ENCODE measurements around the gene KLHL30.

Gene KLHL30

DNA sequence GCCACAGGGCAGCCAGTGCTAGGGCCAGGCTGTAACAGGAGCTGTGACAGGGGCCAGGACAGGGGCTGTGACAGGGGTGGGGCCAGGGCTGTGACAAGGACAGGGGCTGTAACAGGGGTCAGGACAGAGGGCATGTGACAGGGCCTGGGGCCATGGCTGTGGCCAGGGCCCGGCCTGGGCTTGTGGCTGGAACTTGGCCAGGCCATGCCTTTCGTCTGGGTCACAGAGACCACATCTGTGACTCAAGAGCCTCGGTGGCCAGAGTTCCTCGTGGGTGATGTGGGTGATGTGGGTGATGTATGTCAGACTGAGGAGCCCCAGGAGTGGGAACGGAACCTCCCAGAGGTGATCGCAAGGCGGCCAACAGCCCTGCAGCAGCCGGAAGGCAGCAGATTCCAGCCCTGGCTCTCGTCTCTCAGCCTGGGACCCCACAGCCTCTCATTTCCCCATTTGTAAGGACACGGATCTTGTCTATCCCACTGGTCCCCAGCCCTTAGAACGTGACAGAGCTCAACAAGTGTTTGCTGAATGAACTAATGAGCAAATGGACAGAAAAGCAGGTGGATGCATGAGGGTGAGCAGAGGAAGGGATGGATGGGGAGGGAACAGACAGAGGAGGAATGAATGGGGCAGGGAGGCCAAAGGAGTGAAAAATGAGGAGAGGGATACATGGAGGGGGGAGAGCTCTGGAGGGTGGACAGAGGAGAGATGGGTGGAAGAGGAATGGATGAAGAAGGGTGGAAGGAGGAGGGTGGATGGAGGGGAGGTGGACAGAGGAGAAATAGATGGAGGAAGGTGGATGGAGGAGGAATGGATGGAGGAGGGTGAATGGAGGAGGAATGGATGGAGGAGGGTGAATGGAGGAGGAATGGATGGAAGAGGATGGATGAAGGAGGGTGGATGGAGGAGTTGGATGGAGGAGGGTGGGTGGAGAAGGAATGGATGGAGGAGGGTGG is 21.0 kb upstream of the KLHL30 start:
- TF ChIP-seq, protein P1, sequence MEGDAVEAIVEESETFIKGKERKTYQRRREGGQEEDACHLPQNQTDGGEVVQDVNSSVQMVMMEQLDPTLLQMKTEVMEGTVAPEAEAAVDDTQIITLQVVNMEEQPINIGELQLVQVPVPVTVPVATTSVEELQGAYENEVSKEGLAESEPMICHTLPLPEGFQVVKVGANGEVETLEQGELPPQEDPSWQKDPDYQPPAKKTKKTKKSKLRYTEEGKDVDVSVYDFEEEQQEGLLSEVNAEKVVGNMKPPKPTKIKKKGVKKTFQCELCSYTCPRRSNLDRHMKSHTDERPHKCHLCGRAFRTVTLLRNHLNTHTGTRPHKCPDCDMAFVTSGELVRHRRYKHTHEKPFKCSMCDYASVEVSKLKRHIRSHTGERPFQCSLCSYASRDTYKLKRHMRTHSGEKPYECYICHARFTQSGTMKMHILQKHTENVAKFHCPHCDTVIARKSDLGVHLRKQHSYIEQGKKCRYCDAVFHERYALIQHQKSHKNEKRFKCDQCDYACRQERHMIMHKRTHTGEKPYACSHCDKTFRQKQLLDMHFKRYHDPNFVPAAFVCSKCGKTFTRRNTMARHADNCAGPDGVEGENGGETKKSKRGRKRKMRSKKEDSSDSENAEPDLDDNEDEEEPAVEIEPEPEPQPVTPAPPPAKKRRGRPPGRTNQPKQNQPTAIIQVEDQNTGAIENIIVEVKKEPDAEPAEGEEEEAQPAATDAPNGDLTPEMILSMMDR (IDR thresholded peaks at IDR 0.05; ENCODE audit: insufficient read depth, missing control alignments): no peak
- FAIRE-seq: no peak
- DNase-seq (ENCODE audit: insufficient read length, low spot score): no peak

DNA sequence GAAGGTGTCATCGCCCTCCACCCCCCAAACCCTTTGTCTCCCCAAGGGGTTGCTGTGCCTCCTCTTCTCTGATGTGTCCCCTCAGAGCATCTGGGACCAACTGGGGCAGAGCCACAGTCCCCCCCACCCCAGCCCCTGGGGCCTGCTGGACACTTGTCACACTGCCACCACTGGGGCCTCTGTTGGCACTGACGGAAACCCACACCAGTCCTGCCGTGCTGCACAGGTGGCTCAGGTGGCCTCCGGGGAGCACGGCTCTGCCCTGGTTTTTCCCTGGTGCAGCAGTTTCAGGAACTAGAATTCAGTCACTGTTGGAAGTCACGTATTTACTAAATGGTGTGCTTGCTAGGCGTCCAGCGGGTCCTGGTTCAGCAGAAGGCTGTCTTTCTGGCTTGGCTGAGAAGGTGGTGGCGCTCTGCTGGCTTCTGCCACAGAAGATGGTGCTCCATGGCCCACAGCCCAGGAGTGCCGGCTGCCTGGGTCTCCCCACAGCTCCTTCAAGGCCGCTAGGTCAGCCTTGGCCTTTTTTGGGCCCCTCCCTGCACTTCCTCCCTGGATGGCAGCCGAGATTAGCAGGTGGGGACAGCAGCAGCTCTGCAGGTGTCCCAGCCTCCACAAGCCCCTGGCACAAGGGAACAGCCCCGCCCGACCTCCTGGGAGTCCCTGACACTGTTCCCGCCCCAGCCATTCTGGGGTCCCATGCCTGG is 18.6 kb upstream of the KLHL30 start:
- DNase-seq (ENCODE audit: insufficient read length, low spot score) (no peak), FAIRE-seq (no peak)
- TF ChIP-seq, protein P1 (IDR thresholded peaks at IDR 0.05; ENCODE audit: insufficient read depth, missing control alignments): no peak

DNA sequence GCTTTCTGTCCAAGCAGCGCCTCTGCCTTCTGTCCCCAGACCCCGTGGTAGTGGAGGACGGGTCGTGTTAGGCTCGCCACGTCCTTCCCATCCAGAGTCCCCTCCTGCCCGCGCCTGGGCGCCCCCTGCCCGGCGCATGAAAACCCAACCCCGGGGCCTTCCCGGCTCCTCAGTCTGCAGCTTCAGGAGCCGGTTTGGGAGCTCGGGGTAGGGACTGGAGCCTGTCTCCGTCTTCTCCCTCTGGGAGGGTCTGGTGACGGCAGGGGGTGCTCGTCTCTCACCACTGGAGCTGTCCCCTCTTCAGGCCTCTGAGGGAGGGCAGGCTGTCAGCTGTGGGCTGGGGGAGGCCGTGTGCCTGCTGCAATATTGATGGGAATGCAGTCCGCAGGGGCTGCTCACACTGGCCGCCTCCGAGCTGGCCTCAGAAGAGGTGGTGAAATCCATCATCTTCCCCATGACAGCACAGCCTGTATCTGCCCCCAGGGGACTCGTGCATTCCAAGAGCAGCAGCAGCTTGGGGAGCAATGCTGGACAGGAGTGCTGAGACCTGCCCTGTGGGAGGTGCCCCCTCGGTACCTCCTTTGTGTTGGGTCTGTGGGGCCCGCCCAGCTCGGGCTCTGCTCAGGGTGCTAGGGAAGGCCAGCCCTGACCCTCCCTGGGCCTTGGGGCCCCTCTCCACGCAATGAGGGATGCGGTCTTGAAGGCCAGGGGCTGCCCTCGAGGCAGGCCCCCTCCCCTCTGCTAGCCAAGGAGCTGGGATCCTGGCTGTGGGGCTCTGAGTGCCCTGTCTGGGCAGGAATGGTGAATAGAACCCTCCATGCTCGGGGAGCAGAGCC is 17.8 kb upstream of the KLHL30 start:
- TF ChIP-seq, protein P1 (IDR thresholded peaks at IDR 0.05; ENCODE audit: insufficient read depth, missing control alignments): no peak
- DNase-seq (ENCODE audit: insufficient read length, low spot score) (no peak), FAIRE-seq (no peak)

DNA sequence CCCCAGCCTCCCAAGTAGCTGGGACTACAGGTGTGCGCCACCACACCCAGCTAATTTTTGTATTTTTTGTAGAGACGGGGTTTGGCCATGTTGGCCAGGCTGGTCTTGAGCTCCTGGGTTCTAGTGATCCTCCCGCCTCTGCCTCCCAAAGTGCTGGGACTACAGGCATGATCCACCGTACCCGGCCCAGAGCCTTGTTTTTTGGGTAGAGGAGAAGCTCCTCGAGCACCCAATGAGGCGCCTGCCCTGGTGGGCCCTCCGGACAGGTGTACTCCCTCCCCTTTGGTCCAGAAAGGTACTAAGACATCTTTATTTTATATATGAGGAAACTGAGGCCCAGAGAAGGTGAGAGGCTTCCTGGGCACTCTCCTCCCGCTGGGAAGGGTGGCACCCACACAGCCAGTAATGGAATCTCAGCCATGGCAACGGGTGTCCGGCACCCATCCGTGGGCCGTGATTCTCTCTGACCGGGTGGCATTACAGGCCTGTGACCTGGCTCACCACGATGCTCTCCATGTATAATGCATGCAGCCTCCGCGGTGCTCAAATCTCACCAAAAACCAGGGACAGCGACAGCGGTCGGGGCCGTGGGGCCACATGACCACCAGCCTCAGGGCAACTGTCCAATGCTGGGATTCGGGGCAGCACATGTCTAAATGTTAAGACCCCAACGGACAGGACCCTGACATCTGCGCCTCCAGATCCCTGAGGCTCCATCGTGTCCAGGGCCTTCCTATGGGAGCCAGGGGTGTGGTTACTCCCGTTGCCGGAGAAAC is 16.8 kb upstream of the KLHL30 start:
- FAIRE-seq: no peak

DNA sequence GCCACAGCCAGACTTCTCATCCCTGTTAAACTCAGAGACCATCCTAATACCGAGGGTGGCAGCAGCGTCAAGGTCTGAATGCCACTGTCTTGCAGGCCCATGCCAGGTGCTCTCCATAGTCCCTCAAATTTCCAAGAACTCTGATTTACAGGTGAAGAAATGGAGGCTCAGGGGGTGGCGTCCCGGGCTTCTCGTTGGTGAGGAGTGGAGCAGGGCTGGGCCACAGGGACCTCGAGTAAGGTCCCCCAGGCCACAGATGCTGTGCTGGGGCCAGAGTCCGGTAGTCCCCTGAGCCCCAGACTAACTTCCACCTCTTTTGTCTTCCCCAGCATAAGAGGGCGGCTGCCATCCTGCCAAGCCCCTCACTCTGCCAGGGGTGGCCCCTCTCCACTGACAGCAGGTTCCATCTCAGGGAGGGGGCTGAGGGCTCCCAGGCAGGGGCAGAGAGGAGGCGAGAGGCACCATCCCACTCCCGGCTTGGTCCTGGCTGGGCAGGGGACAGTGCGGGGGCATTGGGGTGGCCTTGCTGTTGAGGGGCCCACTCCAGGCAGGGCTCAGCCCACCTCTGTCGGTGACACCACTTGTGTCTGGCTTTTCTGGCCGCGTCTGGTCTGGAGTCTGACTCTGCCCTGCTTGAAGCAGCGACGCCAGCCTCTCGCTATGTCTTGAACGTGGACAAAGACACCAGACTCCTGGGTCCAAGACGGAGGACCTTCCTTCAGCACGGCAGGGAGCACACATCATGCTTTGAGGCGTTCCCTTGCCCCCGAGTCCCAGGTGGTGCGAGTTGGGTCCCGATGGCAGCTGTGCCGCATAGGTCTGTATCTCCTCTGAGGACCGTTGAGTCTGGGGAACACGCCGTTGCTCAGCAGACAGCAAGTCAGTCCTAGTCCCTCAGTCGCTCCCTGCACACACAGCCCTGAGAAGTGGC is 15.9 kb upstream of the KLHL30 start:
- TF ChIP-seq, protein P1 (IDR thresholded peaks at IDR 0.05; ENCODE audit: insufficient read depth, missing control alignments): no peak
- DNase-seq (ENCODE audit: insufficient read length, low spot score): no peak
- FAIRE-seq: no peak

More for the DNA sequence above, 16.8 kb upstream of the KLHL30 start:
- TF ChIP-seq, protein P1 (IDR thresholded peaks at IDR 0.05; ENCODE audit: insufficient read depth, missing control alignments): no peak
- no peak for DNase-seq (ENCODE audit: insufficient read length, low spot score)

Measured in D721Med (cell line).